ENCODE measurements around the gene NHLRC2. TPM values are rescaled to one million over a fixed set of nuclear protein-coding genes. Genes with fewer than 3 reads are reported as not detected.

NHLRC2 gene
- total RNA-seq, 2 experiments from 2014 or later = 4.6 TPM

DNA sequence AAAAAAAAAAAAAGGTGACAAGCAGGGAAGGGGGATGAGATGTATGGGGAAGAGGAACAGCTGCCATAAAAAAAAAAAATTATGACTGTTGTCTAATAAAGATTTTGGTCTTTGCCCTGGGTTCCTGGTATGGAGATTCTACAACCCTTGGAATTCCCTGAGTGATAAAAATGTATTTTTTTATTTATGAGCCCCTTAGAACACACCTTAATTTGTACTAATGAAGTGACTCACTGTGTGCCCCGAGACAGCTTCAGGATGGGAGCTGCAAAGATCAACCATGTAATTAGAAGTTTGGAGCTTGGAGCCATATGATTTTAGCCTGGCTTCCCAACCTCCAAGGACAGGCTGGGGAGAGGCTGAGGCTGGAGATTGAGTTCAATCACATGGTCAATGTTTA lies 69.7 kb downstream of the NHLRC2 start:
- Histone ChIP-seq H3K36me3 (ENCODE audit: insufficient read depth, low read length) (no peaks in the 10 kb centered on the region), H3K9me3 (ENCODE audit: control insufficient read depth in 1 of 2, insufficient read depth in 1 of 2, low read length in 2 of 2) (peaks cover 8 to 12% of the 10 kb centered on the region in 2 experiments), H3K27ac (ENCODE audit: low read depth in 1 of 2, low read length in 2 of 2) (no peak overlapping the region), H3K4me1 (ENCODE audit: insufficient read depth, low read length) (no peaks in the 10 kb centered on the region), H3K27me3 (ENCODE audit: control insufficient read depth in 1 of 2, insufficient read depth in 2 of 2, low read length in 2 of 2) (peaks cover 0 to 7% of the 10 kb centered on the region in 2 experiments), H3K4me3 (ENCODE audit: low read length) (no peak overlapping the region)
- Mint-ChIP-seq H3K27ac (no peak overlapping the region), H3K4me3 (no peak overlapping the region), H3K36me3 (ENCODE audit: low read depth) (no peaks in the 10 kb centered on the region), H3K9me3 (peaks cover 4% of the 10 kb centered on the region), H3K27me3 (peaks cover 41% of the 10 kb centered on the region), H3K4me1 (ENCODE audit: low read depth) (no peaks in the 10 kb centered on the region)
- CTCF ChIA-PET = no interaction called here
- TF ChIP-seq CTCF (IDR thresholded peaks at IDR 0.05) = no peak
- intact Hi-C loops (cut with DNase I, micrococcal nuclease) = no loop called here
- POLR2A ChIA-PET = no interaction called here
- DNase-seq (no peak), ATAC-seq (ENCODE audit: poor library complexity) (no peak)

DNA sequence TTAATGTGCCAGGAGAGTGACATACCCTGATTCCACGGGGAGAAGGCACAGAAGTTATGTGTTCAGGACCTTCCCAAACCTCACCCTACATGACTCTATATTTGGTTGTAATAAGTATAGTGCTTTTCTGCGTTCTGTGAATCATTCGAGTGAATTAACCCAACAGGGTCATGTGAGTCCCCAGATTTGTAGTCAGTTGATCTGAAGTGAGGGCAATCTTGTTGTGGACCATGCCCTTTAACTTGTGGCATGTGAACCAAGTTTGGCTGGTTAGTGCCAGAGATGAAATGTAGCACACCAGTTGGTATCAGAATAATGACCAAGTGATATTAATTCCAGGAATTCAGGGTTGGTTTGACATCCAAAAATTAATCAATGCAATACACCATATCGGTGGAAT lies 70.2 kb downstream of the NHLRC2 start:
- H3K36me3 Mint-ChIP-seq (ENCODE audit: low read depth) = no peaks in the 10 kb centered on the region
- H3K4me1 ChIP-seq (ENCODE audit: insufficient read depth, low read length) = no peaks in the 10 kb centered on the region
- intact Hi-C loops (cut with DNase I, micrococcal nuclease) = no loop called here
- no peaks in the 10 kb centered on the region for H3K4me1 Mint-ChIP-seq (ENCODE audit: low read depth)
- CTCF ChIA-PET = no interaction called here
- peaks cover 8 to 12% of the 10 kb centered on the region in 2 experiments for H3K9me3 ChIP-seq (ENCODE audit: control insufficient read depth in 1 of 2, insufficient read depth in 1 of 2, low read length in 2 of 2)
- POLR2A ChIA-PET = no interaction called here
- peaks cover 45% of the 10 kb centered on the region for H3K27me3 Mint-ChIP-seq
- no peaks in the 10 kb centered on the region for H3K36me3 ChIP-seq (ENCODE audit: insufficient read depth, low read length)
- H3K27ac Mint-ChIP-seq = no peak overlapping the region
- H3K4me3 ChIP-seq (ENCODE audit: low read length) = no peak overlapping the region
- no peak overlapping the region for H3K27ac ChIP-seq (ENCODE audit: low read depth in 1 of 2, low read length in 2 of 2)
- H3K27me3 ChIP-seq (ENCODE audit: control insufficient read depth in 1 of 2, insufficient read depth in 2 of 2, low read length in 2 of 2) = peaks cover 0 to 7% of the 10 kb centered on the region in 2 experiments
- no peak overlapping the region for H3K4me3 Mint-ChIP-seq
- peaks cover 4% of the 10 kb centered on the region for H3K9me3 Mint-ChIP-seq
- no peak for TF ChIP-seq CTCF (IDR thresholded peaks at IDR 0.05)
- DNase-seq = no peak
- ATAC-seq (ENCODE audit: poor library complexity) = no peak

GRCh38 chr10:113927440-113927839 lies 73.0 kb downstream of the NHLRC2 start:
- Mint-ChIP-seq H3K4me1 (ENCODE audit: low read depth) (no peaks in the 10 kb centered on the region), H3K9me3 (peaks cover 4% of the 10 kb centered on the region), H3K36me3 (ENCODE audit: low read depth) (no peaks in the 10 kb centered on the region), H3K27ac (no peak overlapping the region), H3K4me3 (no peak overlapping the region), H3K27me3 (peaks cover 45% of the 10 kb centered on the region)
- TF ChIP-seq CTCF (IDR thresholded peaks at IDR 0.05) = no peak
- Histone ChIP-seq H3K9me3 (ENCODE audit: control insufficient read depth in 1 of 2, insufficient read depth in 1 of 2, low read length in 2 of 2) (peaks cover 8 to 12% of the 10 kb centered on the region in 2 experiments), H3K27me3 (ENCODE audit: control insufficient read depth in 1 of 2, insufficient read depth in 2 of 2, low read length in 2 of 2) (peaks cover 0 to 7% of the 10 kb centered on the region in 2 experiments), H3K4me3 (ENCODE audit: low read length) (no peak overlapping the region), H3K36me3 (ENCODE audit: insufficient read depth, low read length) (no peaks in the 10 kb centered on the region), H3K27ac (ENCODE audit: low read depth in 1 of 2, low read length in 2 of 2) (no peak overlapping the region), H3K4me1 (ENCODE audit: insufficient read depth, low read length) (no peaks in the 10 kb centered on the region)
- DNase-seq = no peak
- ChIA-PET CTCF (no interaction called here), POLR2A (interaction anchor here (1.0 kb wide), 1 partner anchor 9 kb away, joined by 3 read pairs; no protein-coding TSS in a partner anchor)
- no peak for ATAC-seq (ENCODE audit: poor library complexity)
- intact Hi-C loops (cut with DNase I, micrococcal nuclease) = no loop called here
